H9 (cell line): Measurements from ENCODE around the gene CFAP97D2. TPM values are rescaled to one million over a fixed set of nuclear protein-coding genes. Genes with fewer than 3 reads are reported as not detected.
A peak's percentile ranks its signal among the peaks of the same experiment; 100 is the strongest.

Experiments
- DNase-seq: peaks from one replicate; pipeline ENCODE4 v3.0.0-alpha.2; 2017
- H2AFZ ChIP-seq: one replicate; pipeline ENCODE4 v1.6.1; 2013; ENCODE audit warnings: mild to moderate bottlenecking, low read length, control low read depth, moderate library complexity
- H2AK5ac ChIP-seq: 2 replicates; pipeline ENCODE4 v1.6.1; 2013; ENCODE audit warnings: low read length, control low read depth, mixed read lengths; ENCODE audit not compliant: insufficient read length
- H2BK120ac ChIP-seq: one replicate; pipeline ENCODE4 v1.6.1; 2013; ENCODE audit warnings: low read depth, mild to moderate bottlenecking, low read length, control low read depth, inconsistent platforms; ENCODE audit not compliant: poor library complexity, severe bottlenecking
- H2BK12ac ChIP-seq: 2 replicates; pipeline ENCODE4 v1.6.1; 2013; ENCODE audit warnings: low read length, control low read depth, mixed read lengths, low read depth; ENCODE audit not compliant: insufficient read length
- H2BK15ac ChIP-seq: 2 replicates; pipeline ENCODE4 v1.6.1; 2013; ENCODE audit warnings: low read depth, low read length, control low read depth
- H2BK20ac ChIP-seq: one replicate; pipeline ENCODE4 v1.6.1; 2013; ENCODE audit warnings: low read depth, mild to moderate bottlenecking, low read length, control low read depth, inconsistent platforms; ENCODE audit not compliant: poor library complexity, severe bottlenecking
- H2BK5ac ChIP-seq: 2 replicates; pipeline ENCODE4 v1.6.1; 2013; ENCODE audit warnings: low read length, control low read depth, mixed read lengths; ENCODE audit not compliant: insufficient read length
- H3K14ac ChIP-seq: 2 replicates; pipeline ENCODE4 v1.6.1; 2013; ENCODE audit warnings: low read length, control low read depth; ENCODE audit not compliant: insufficient read depth
- H3K18ac ChIP-seq: 2 replicates; pipeline ENCODE4 v1.6.1; 2013; ENCODE audit warnings: low read depth, mild to moderate bottlenecking, mixed read lengths, low read length, control low read depth; ENCODE audit not compliant: insufficient read length
- H3K23ac ChIP-seq: 2 replicates; pipeline ENCODE4 v1.6.1; 2013; ENCODE audit warnings: low read length, control low read depth, mixed read lengths, low read depth; ENCODE audit not compliant: insufficient read length
- H3K23me2 ChIP-seq: 2 replicates; pipeline ENCODE4 v1.6.1; 2013; ENCODE audit warnings: low read depth, mild to moderate bottlenecking, mixed read lengths, low read length, control low read depth; ENCODE audit not compliant: insufficient read length, poor library complexity, severe bottlenecking
- H3K27ac ChIP-seq: 2 replicates; pipeline ENCODE4 v1.5.1; 2013; ENCODE audit warnings: low read length, control low read depth, mixed read lengths, low read depth; ENCODE audit not compliant: insufficient read length
- H3K27me3 ChIP-seq: 2 replicates; pipeline ENCODE4 v1.6.1; 2013; ENCODE audit warnings: low read length, control low read depth, inconsistent platforms; ENCODE audit not compliant: insufficient read depth
- H3K4ac ChIP-seq: 2 replicates; pipeline ENCODE4 v1.6.1; 2013; ENCODE audit warnings: low read depth, mild to moderate bottlenecking, control low read depth, inconsistent platforms, low read length, moderate library complexity
- H3K4me1 ChIP-seq: 2 replicates; pipeline ENCODE4 v1.6.1; 2013; ENCODE audit warnings: low read length, control low read depth, inconsistent platforms; ENCODE audit not compliant: insufficient read depth
- H3K4me2 ChIP-seq: 2 replicates; pipeline ENCODE4 v1.6.1; 2013; ENCODE audit warnings: low read length, control low read depth, mixed read lengths; ENCODE audit not compliant: insufficient read length, insufficient read depth
- H3K56ac ChIP-seq: 2 replicates; pipeline ENCODE4 v1.6.1; 2013; ENCODE audit warnings: low read depth, mild to moderate bottlenecking, mixed read lengths, low read length, control low read depth; ENCODE audit not compliant: insufficient read length
- H3K79me1 ChIP-seq: 2 replicates; pipeline ENCODE4 v1.6.1; 2013; ENCODE audit warnings: low read depth, mild to moderate bottlenecking, moderate library complexity, low read length, control low read depth, inconsistent platforms; ENCODE audit not compliant: insufficient read depth, poor library complexity, severe bottlenecking
- H3K79me2 ChIP-seq: 2 replicates; pipeline ENCODE4 v1.6.1; 2013; ENCODE audit warnings: low read length, control low read depth, inconsistent platforms; ENCODE audit not compliant: insufficient read depth
- H3K9ac ChIP-seq: 2 replicates; pipeline ENCODE4 v1.6.1; 2013; ENCODE audit warnings: low read length, control low read depth, mixed read lengths; ENCODE audit not compliant: insufficient read length; ENCODE audit errors: extremely low read depth
- H3K9me3 ChIP-seq: one replicate; pipeline ENCODE4 v1.6.1; 2013; ENCODE audit warnings: low read depth, low read length, inconsistent platforms; ENCODE audit not compliant: control insufficient read depth
- H3T11ph ChIP-seq: one replicate; pipeline ENCODE4 v1.6.1; 2013; ENCODE audit warnings: mild to moderate bottlenecking, low read length, control low read depth, inconsistent platforms
- H4K20me1 ChIP-seq: one replicate; pipeline ENCODE4 v1.6.1; 2013; ENCODE audit not compliant: control insufficient read depth, insufficient read length, insufficient read depth
- H4K5ac ChIP-seq: 2 replicates; pipeline ENCODE4 v1.6.1; 2013; ENCODE audit warnings: low read depth, mild to moderate bottlenecking, mixed read lengths, low read length, control low read depth; ENCODE audit not compliant: insufficient read length
- H4K8ac ChIP-seq: replicated peaks from 2 replicates; pipeline ENCODE4 v1.6.1; 2013; ENCODE audit warnings: low read length, control low read depth, mixed read lengths, low read depth; ENCODE audit not compliant: insufficient read length
- H4K91ac ChIP-seq: 2 replicates; pipeline ENCODE4 v1.6.1; 2013; ENCODE audit warnings: low read depth, mild to moderate bottlenecking, moderate library complexity, mixed read lengths, low read length, control low read depth; ENCODE audit not compliant: insufficient read length
- H3K27ac Mint-ChIP-seq, 3 experiments: 2 replicates in 2 of 3; 3 replicates in 1 of 3; pipeline ENCODE4 v1.8.0; 2020 to 2021; ENCODE audit warnings: mixed read lengths in 3 of 3, mild to moderate bottlenecking in 1 of 3, moderate library complexity in 1 of 3
- H3K27me3 Mint-ChIP-seq: 2 replicates; pipeline ENCODE4 v1.8.0; 2021; ENCODE audit warnings: low read depth, mild to moderate bottlenecking, moderate library complexity, mixed read lengths
- H3K36me3 Mint-ChIP-seq, 3 experiments: 2 replicates in 2 of 3; 3 replicates in 1 of 3; pipeline ENCODE4 v1.8.0; 2020 to 2021; ENCODE audit warnings: low read depth in 3 of 3, mixed read lengths in 3 of 3; ENCODE audit not compliant: insufficient read depth in 1 of 3
- H3K4me1 Mint-ChIP-seq, 2 experiments: 2 replicates each; pipeline ENCODE4 v1.8.0; 2020; ENCODE audit warnings: mixed read lengths in 2 of 2
- H3K4me3 Mint-ChIP-seq, 2 experiments: 2 replicates in 1 of 2; 3 replicates in 1 of 2; pipeline ENCODE4 v1.8.0; 2020 to 2021; ENCODE audit warnings: mild to moderate bottlenecking in 2 of 2, mixed read lengths in 2 of 2, moderate library complexity in 1 of 2
- H3K9me3 Mint-ChIP-seq, 2 experiments: 2 replicates in 1 of 2; 3 replicates in 1 of 2; pipeline ENCODE4 v1.8.0; 2020; ENCODE audit warnings: mild to moderate bottlenecking in 2 of 2, mixed read lengths in 2 of 2, moderate library complexity in 1 of 2
- WGBS: extraction: QIAGEN DNeasy Blood & Tissue Kit; methylation state at CpG from one replicate; pipeline ENCODE4 v1.1.7; 2013; ENCODE audit warnings: missing lambda C conversion rate, low lambda C conversion rate, mixed read lengths; ENCODE audit not compliant: insufficient read length; ENCODE audit errors: extremely low coverage; 5-methylcytosine and 5-hydroxymethylcytosine counted together
- total RNA-seq: library from RNA; stranded (reverse); gene quantifications from 2 replicates; pipeline ENCODE4 v1.2.1, GENCODE V29; 2021
- TF ChIP-seq, protein P1 (sequence below): fragments of 200-600 bp; sonication (generic); conservative IDR thresholded peaks from 3 replicates; pipeline ENCODE4 v1.8.0; 2021; ENCODE audit warnings: antibody characterized with exemption, mild to moderate bottlenecking

The CFAP97D2 gene
- total RNA-seq, 1 experiment from 2014 or later = not detected

DNA sequence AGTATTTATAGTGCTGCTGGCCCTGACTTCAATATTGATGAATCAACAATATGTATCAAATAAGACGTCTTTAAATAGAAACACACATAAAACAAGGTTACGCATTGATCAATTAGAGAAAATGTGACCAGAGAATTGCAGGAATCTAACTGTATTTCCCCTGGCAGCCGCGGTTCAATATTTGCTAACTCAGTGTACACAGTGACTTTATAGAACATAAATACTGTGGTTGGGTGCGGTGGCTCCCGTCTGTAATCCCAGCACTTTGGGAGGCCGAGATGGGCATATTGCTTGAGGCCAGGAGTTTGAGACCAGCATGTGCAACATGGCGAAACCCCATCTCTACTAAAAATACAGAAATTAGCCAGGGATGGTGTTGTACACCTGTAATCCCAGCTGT is 79.5 kb downstream of the CFAP97D2 start:
- Histone ChIP-seq H3K4ac (no peak overlapping the region), H3K14ac (no peak overlapping the region), H3K27me3 (no peaks in the 10 kb centered on the region), H2AK5ac (no peak overlapping the region), H2BK120ac (no peak overlapping the region), H3K9me3 (no peaks in the 10 kb centered on the region), H3K79me2 (no peaks in the 10 kb centered on the region), H2BK15ac (no peak overlapping the region), H3K27ac (no peak overlapping the region), H4K8ac (no peak overlapping the region), H3K4me1 (no peaks in the 10 kb centered on the region), H4K5ac (no peak overlapping the region), H3T11ph (no peak overlapping the region), H2AFZ (no peak overlapping the region), H3K79me1 (no peaks in the 10 kb centered on the region), H2BK12ac (no peak overlapping the region), H3K23me2 (no peaks in the 10 kb centered on the region), H4K20me1 (no peaks in the 10 kb centered on the region), H3K23ac (no peak overlapping the region), H3K9ac (no peak overlapping the region), H2BK5ac (no peak overlapping the region), H3K18ac (no peak overlapping the region), H4K91ac (no peak overlapping the region), H3K4me2 (no peak overlapping the region), H2BK20ac (no peak overlapping the region), H3K56ac (no peak overlapping the region)
- TF ChIP-seq, protein P1, sequence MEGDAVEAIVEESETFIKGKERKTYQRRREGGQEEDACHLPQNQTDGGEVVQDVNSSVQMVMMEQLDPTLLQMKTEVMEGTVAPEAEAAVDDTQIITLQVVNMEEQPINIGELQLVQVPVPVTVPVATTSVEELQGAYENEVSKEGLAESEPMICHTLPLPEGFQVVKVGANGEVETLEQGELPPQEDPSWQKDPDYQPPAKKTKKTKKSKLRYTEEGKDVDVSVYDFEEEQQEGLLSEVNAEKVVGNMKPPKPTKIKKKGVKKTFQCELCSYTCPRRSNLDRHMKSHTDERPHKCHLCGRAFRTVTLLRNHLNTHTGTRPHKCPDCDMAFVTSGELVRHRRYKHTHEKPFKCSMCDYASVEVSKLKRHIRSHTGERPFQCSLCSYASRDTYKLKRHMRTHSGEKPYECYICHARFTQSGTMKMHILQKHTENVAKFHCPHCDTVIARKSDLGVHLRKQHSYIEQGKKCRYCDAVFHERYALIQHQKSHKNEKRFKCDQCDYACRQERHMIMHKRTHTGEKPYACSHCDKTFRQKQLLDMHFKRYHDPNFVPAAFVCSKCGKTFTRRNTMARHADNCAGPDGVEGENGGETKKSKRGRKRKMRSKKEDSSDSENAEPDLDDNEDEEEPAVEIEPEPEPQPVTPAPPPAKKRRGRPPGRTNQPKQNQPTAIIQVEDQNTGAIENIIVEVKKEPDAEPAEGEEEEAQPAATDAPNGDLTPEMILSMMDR = no peak
- Mint-ChIP-seq H3K27ac (peak overlapping the region in 1 of 3 experiments; percentile 46; a peak in 2 of 7 replicates), H3K4me1 (peaks cover 22 to 24% of the 10 kb centered on the region in 2 experiments), H3K27me3 (no peaks in the 10 kb centered on the region; the same call in 1 of the 2 replicates), H3K9me3 (no peaks in the 10 kb centered on the region), H3K36me3 (peaks cover 40 to 87% (median 81%) of the 10 kb centered on the region in 3 experiments; a peak in 6 of 7 replicates), H3K4me3 (no peak overlapping the region)
- DNase-seq = no peak
- no CpG with 5 or more reads among the region's 8 CpGs for WGBS
